K562 (cell line): ENCODE data around the gene PCDHB6. TPM values are rescaled to one million over a fixed set of nuclear protein-coding genes. Genes with fewer than 3 reads are reported as not detected.
"Not testable (repeated sequence)": the region's sequence is repeated elsewhere in the genome, so short reads cannot be mapped to it uniquely, and the experiment has no call there.

Experiments
- ATAC-seq: fragments of 200-7000 bp; cut with Tn5 transposase; 3 replicates; pipeline ENCODE4 v1.9.1; 2020; ENCODE audit warnings: moderate library complexity
- BruUV-seq: library from RNA; stranded (reverse); fragments of 400-500 nt; replicated peaks from 2 replicates; lab custom pipeline; 2021; lab: Mats Ljungman, UMichigan
- CTCF ChIA-PET: fragments of 300-600 bp; formaldehyde crosslinking; extraction: SDS; loops from one replicate; lab custom pipeline; 2021; ENCODE audit warnings: low intra/inter-chr PET ratio; lab: Yijun Ruan, JAX
- POLR2A ChIA-PET: fragments of 300-600, 350-650 bp; sonication (Branson Sonifier 250); formaldehyde crosslinking; extraction: SDS; loops from one replicate; lab custom pipeline; 2021; ENCODE audit warnings: antibody characterized with exemption, inconsistent platforms; lab: Yijun Ruan, JAX
- DNase-seq, 4 experiments: peaks; one replicate each; pipeline versions ENCODE4 v3.0.0 to v3.0.0-alpha.2; 2011 to 2018; ENCODE audit warnings: low spot score in 3 of 4, mixed read lengths in 3 of 4; ENCODE audit errors: extremely low read depth in 1 of 4
- FAIRE-seq: peaks from 2 replicates; lab custom pipeline; 2011; peaks lifted over from hg19 to GRCh38; lab: Jason Lieb, UNC
- H2AFZ ChIP-seq: 2 replicates; pipeline ENCODE4 v1.6.0; 2011; ENCODE audit warnings: low read depth, low read length, control low read depth, inconsistent platforms
- H3K27ac ChIP-seq: fragments of 200-600 bp; 3 replicates; pipeline ENCODE4 v1.8.0; 2011; ENCODE audit warnings: low read depth, mild to moderate bottlenecking, control low read depth, inconsistent platforms, low read length, moderate library complexity, mixed read lengths; ENCODE audit errors: extremely low read depth
- H3K27me3 ChIP-seq, 2 experiments: fragments of 300-600 bp in 1 of 2; 2 replicates in 1 of 2; 3 replicates in 1 of 2; pipeline versions ENCODE4 v1.6.0 to v1.8.0; 2011; ENCODE audit warnings: inconsistent platforms in 2 of 2, low read length in 2 of 2, mild to moderate bottlenecking in 1 of 2, mixed read lengths in 1 of 2, moderate library complexity in 1 of 2; ENCODE audit not compliant: control insufficient read depth in 2 of 2, insufficient read depth in 2 of 2
- H3K36me3 ChIP-seq: fragments of 300-600 bp; 3 replicates; pipeline ENCODE4 v1.8.0; 2011; ENCODE audit warnings: mild to moderate bottlenecking, low read length, inconsistent platforms; ENCODE audit not compliant: control insufficient read depth, insufficient read depth
- H3K4me1 ChIP-seq, 2 experiments: fragments of 200-600 bp in 1 of 2; replicated peaks in 1 of 2; 2 replicates in 1 of 2; 3 replicates in 1 of 2; pipeline versions ENCODE4 v1.5.1 to v1.8.0; 2011; ENCODE audit warnings: inconsistent platforms in 2 of 2, low read length in 2 of 2, mild to moderate bottlenecking in 1 of 2, mixed read lengths in 1 of 2, moderate library complexity in 1 of 2; ENCODE audit not compliant: control insufficient read depth in 2 of 2, insufficient read depth in 2 of 2
- H3K4me2 ChIP-seq: 2 replicates; pipeline ENCODE4 v1.6.1; 2011; ENCODE audit warnings: low read length, control low read depth, inconsistent platforms, mixed read lengths; ENCODE audit not compliant: insufficient read depth
- H3K4me3 ChIP-seq: fragments of 200-600 bp; sonication (generic), shearing (Covaris generic); 2 replicates; pipeline ENCODE4 v1.5.1; 2016; ENCODE audit warnings: control low read depth, inconsistent platforms
- H3K79me2 ChIP-seq: fragments of 200-600 bp; 3 replicates; pipeline ENCODE4 v1.8.0; 2011; ENCODE audit warnings: low read length, inconsistent platforms; ENCODE audit not compliant: control insufficient read depth, insufficient read depth
- H3K9ac ChIP-seq, 2 experiments: 2 replicates each; pipeline versions ENCODE4 v1.6.0 to v1.6.1; 2011; ENCODE audit warnings: low read depth in 2 of 2, low read length in 2 of 2, control low read depth in 1 of 2, inconsistent platforms in 1 of 2, mild to moderate bottlenecking in 1 of 2, mixed read lengths in 1 of 2; ENCODE audit not compliant: insufficient read depth in 1 of 2
- H3K9me1 ChIP-seq: one replicate; pipeline ENCODE4 v1.6.0; 2011; ENCODE audit warnings: inconsistent platforms, mild to moderate bottlenecking, low read length, moderate library complexity; ENCODE audit not compliant: control insufficient read depth, insufficient read depth
- H3K9me3 ChIP-seq: replicated peaks from 2 replicates; pipeline ENCODE4 v1.5.1; 2011; ENCODE audit warnings: low read depth, low read length, inconsistent platforms; ENCODE audit not compliant: control insufficient read depth, insufficient read depth
- H4K20me1 ChIP-seq: replicated peaks from 2 replicates; pipeline ENCODE4 v1.6.1; 2011; ENCODE audit warnings: low read length, inconsistent platforms, mixed read lengths; ENCODE audit not compliant: control insufficient read depth, insufficient read depth
- ATF3 ChIP-seq, 2 experiments: fragments of 450-650 bp in 1 of 2; sonication (generic) in 1 of 2; formaldehyde crosslinking in 1 of 2; IDR thresholded peaks in 1 of 2; conservative IDR thresholded peaks in 1 of 2; 2 replicates each; pipeline versions ENCODE4 v1.6.1 to v1.8.1; 2016 to 2023; ENCODE audit warnings: mild to moderate bottlenecking in 2 of 2, moderate library complexity in 2 of 2, inconsistent platforms in 1 of 2, missing genetic modification reagents in 1 of 2
- SMARCB1 ChIP-seq: IDR thresholded peaks from 2 replicates; pipeline ENCODE4 v1.6.1; 2011; ENCODE audit warnings: improper control_type of control experiment, low read depth; ENCODE audit not compliant: insufficient read length
- WGBS: fragments of 100-300 bp; shearing (Covaris generic); methylation state at CpG from one replicate; pipeline ENCODE4 v1.1.6; 2016; ENCODE audit warnings: low coverage, mixed read lengths; ENCODE audit not compliant: insufficient coverage; ENCODE audit errors: missing lambda C conversion rate; 5-methylcytosine and 5-hydroxymethylcytosine counted together
- in situ Hi-C: fragments of 300-500 bp; cut with MboI; formaldehyde crosslinking; loops from 4 replicates; pipeline ENCODE4 v1.15.0; 2018; ENCODE audit warnings: inconsistent platforms, mixed read lengths
- intact Hi-C: fragments of 100-400 bp; cut with micrococcal nuclease; formaldehyde crosslinking; loops from 2 replicates; pipeline ENCODE4 v1.14.2; 2022
- polyA plus RNA-seq, 8 experiments: library from polyadenylated mRNA; depleted of rRNA in 4 of 8; stranded (reverse) in 5 of 8; unstranded in 3 of 8; fragments of >200 nt; fragmentation: Nextera tagmentation in 2 of 8; fragmentation: Illumina TruSeq in 1 of 8; extraction: Ambion mirVana in 2 of 8; extraction: Trizol in 1 of 8; gene quantifications; 2 replicates each; pipeline versions ENCODE4 v1.2.1 to v1.2.3, GENCODE V29; 2011 to 2014; ENCODE audit warnings: inconsistent platforms in 1 of 8, missing spikeins in 1 of 8
- total RNA-seq, 7 experiments: library from RNA; depleted of rRNA in 6 of 7; stranded (reverse); fragments of >200 nt in 6 of 7; fragmentation: Illumina TruSeq in 2 of 7; extraction: Trizol in 2 of 7; gene quantifications; 2 replicates each; pipeline versions ENCODE4 v1.2.1 to v1.2.3, GENCODE V29; 2011 to 2021; ENCODE audit warnings: low replicate concordance in 1 of 7

The PCDHB6 gene
- total and polyA plus RNA-seq, 9 of the 15 experiments (the other 6 are each of a cell fraction or from before 2014, with no cell fraction given) = not detected

DNA sequence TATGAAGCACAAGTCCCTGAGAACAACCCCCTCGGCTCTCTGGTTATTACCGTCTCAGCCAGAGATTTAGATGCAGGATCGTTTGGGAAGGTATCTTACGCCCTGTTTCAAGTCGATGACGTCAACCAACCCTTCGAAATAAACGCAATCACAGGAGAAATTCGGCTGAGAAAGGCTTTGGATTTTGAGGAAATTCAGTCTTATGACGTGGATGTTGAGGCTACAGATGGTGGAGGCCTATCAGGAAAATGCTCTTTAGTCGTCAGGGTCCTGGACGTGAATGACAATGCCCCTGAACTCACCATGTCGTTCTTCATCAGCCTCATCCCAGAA, 1.1 kb downstream of the PCDHB6 start:
- H3K9ac ChIP-seq = no peak overlapping the region
- H3K9me1 ChIP-seq = no peaks in the 10 kb centered on the region
- 0% methylated on average over 13 of the region's 13 CpGs for WGBS
- CTCF ChIA-PET = no interaction called here
- TF ChIP-seq ATF3 (IDR thresholded peaks at IDR 0.05) = 0 out of 2 replicates have a peak, but pooled peaks have one; percentile 11
- TF ChIP-seq ATF3 (CRISPR knock-in tag; conservative IDR thresholded peaks at IDR 0.05) = no peak
- TF ChIP-seq SMARCB1 = no peak
- POLR2A ChIA-PET = no interaction called here
- H3K36me3 ChIP-seq = no peaks in the 10 kb centered on the region
- DNase-seq = no peak
- no peak overlapping the region for H3K4me3 ChIP-seq
- no peaks in the 10 kb centered on the region for H4K20me1 ChIP-seq
- H3K4me1 ChIP-seq = no peaks in the 10 kb centered on the region
- intact Hi-C loops (no loop called here), in situ Hi-C loops (no loop called here)
- no peak for ATAC-seq
- H3K27ac ChIP-seq = no peak overlapping the region
- H3K4me2 ChIP-seq = no peak overlapping the region
- peaks cover 0 to 15% of the 10 kb centered on the region in 2 experiments; a peak in 2 of 5 replicates for H3K27me3 ChIP-seq
- H3K79me2 ChIP-seq = no peaks in the 10 kb centered on the region
- H2AFZ ChIP-seq = no peak overlapping the region
- no peak for FAIRE-seq
- no TSS peak for BruUV-seq
- no peaks in the 10 kb centered on the region for H3K9me3 ChIP-seq

GRCh38 chr5:141151632-141152031, 1.8 kb downstream of the PCDHB6 start:
- intact Hi-C loops, FAIRE-seq, ATAC-seq, H3K4me2 ChIP-seq, POLR2A ChIA-PET, H3K4me3 ChIP-seq, H3K9me1 ChIP-seq, CTCF ChIA-PET, H3K9ac ChIP-seq, H3K79me2 ChIP-seq, H3K9me3 ChIP-seq, DNase-seq, BruUV-seq, H4K20me1 ChIP-seq, H3K27ac ChIP-seq, H2AFZ ChIP-seq, H3K4me1 ChIP-seq, in situ Hi-C loops, H3K36me3 ChIP-seq: not testable (repeated sequence)
- WGBS = 2% methylated on average over 17 of the region's 41 CpGs
- H3K27me3 ChIP-seq = peaks cover 0 to 15% of the 10 kb centered on the region in 2 experiments; a peak in 2 of 5 replicates

DNA sequence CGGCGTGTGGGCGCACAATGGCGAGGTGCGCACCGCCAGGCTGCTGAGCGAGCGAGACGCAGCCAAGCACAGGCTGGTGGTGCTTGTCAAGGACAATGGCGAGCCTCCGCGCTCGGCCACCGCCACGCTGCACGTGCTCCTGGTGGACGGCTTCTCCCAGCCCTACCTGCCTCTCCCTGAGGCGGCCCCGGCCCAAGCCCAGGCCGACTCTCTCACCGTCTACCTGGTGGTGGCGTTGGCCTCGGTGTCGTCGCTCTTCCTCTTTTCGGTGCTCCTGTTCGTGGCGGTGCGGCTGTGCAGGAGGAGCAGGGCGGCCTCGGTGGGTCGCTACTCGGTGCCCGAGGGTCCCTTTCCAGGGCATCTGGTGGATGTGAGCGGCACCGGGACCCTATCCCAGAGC, 2.2 kb downstream of the PCDHB6 start:
- H4K20me1 ChIP-seq, DNase-seq, BruUV-seq, H3K9me1 ChIP-seq, intact Hi-C loops, H3K36me3 ChIP-seq, in situ Hi-C loops, H2AFZ ChIP-seq, H3K4me3 ChIP-seq, H3K9ac ChIP-seq, POLR2A ChIA-PET, H3K79me2 ChIP-seq, FAIRE-seq, ATAC-seq, H3K9me3 ChIP-seq, H3K4me1 ChIP-seq, H3K27ac ChIP-seq, CTCF ChIA-PET, H3K4me2 ChIP-seq: not testable (repeated sequence)
- WGBS = 9% methylated on average over 9 of the region's 36 CpGs
- peaks cover 0 to 15% of the 10 kb centered on the region in 2 experiments; a peak in 2 of 5 replicates for H3K27me3 ChIP-seq
